Fibroblast of the aortic adventitia (primary cell): ENCODE data around the gene CTNNBL1. TPM values are rescaled to one million over a fixed set of nuclear protein-coding genes. Genes with fewer than 3 reads are reported as not detected.

Experiments
- DNase-seq: peaks from one replicate; pipeline ENCODE4 v3.0.0-alpha.2; 2010; ENCODE audit warnings: low read depth
- H3K4me3 ChIP-seq: 2 replicates; pipeline ENCODE4 v1.5.1; 2011; ENCODE audit warnings: low read depth, mild to moderate bottlenecking, control low read depth, low read length, moderate library complexity
- total RNA-seq: library from RNA; depleted of rRNA; stranded (reverse); fragments of >200 nt; gene quantifications from 2 replicates; pipeline ENCODE4 v1.2.3, GENCODE V29; 2012; ENCODE audit warnings: low replicate concordance
- TF ChIP-seq, protein P1 (sequence below): IDR thresholded peaks from 2 replicates; pipeline ENCODE4 v1.5.1; 2011; ENCODE audit warnings: mild to moderate bottlenecking, low read length, control low read depth, inconsistent platforms; ENCODE audit not compliant: insufficient read depth

The CTNNBL1 gene
- total RNA-seq, 1 donor: 23.1 TPM

DNA sequence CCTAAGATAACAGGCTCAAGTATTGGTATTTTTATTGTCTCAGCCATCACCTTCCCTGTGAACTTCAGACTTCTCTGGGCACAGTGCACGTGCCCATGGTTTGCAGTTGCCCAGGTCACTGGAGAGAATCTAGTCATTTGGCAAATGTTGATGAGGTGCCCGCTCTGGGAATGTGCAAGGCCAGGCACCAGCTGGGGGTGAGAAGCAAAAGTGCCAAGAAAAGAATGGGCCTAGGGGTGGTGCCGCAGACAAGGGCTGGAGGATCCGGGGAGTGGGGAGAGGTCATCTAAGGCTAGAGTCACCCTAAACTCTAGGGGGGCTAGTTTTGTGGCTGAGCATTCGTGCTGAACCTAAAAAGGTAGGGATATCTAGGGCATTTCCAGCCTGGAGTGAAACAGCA lies 152.0 kb downstream of the CTNNBL1 start:
- TF ChIP-seq, protein P1, sequence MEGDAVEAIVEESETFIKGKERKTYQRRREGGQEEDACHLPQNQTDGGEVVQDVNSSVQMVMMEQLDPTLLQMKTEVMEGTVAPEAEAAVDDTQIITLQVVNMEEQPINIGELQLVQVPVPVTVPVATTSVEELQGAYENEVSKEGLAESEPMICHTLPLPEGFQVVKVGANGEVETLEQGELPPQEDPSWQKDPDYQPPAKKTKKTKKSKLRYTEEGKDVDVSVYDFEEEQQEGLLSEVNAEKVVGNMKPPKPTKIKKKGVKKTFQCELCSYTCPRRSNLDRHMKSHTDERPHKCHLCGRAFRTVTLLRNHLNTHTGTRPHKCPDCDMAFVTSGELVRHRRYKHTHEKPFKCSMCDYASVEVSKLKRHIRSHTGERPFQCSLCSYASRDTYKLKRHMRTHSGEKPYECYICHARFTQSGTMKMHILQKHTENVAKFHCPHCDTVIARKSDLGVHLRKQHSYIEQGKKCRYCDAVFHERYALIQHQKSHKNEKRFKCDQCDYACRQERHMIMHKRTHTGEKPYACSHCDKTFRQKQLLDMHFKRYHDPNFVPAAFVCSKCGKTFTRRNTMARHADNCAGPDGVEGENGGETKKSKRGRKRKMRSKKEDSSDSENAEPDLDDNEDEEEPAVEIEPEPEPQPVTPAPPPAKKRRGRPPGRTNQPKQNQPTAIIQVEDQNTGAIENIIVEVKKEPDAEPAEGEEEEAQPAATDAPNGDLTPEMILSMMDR: no peak
- no peak for DNase-seq
- H3K4me3 ChIP-seq: no peak overlapping the region

DNA sequence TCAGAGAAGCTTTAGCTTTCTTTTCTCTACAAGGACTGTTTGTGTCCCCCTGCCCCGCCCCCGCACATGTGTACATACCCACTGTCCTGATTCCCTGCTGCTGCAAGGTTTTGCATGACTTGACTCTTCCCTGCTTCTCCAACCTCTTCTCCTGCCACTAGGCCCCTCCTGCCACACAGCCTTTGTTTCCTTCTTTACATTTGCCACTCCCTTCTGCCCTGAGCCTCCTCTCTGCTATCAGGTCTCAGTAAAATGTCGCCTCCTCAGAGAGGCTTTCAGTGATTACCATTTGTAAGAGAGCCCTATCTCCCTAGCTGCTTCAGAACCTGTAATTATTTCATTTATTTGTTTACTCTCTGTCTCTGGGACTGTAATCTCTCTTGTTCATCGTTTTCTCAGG lies 152.7 kb downstream of the CTNNBL1 start:
- DNase-seq: no peak
- TF ChIP-seq, protein P1: no peak
- no peak overlapping the region for H3K4me3 ChIP-seq

DNA sequence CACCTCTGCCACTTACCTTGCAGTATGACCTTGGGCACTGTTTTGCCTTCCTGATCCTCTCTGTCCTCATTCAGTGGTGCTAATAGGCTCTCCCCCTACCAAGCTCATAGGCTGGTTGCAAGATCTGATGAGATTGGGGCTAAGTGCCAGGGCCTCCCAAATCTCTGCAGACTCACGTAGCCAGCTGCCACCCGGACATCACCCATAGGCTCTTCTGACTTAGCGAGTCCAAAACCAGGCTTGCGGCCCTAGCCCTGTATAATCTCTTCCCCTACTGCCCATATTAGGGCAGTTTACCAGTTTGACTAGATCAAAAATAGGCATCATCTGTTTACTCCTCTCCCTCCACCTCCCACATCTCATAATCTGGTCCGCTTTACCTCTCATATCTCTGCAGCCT lies 154.9 kb downstream of the CTNNBL1 start:
- TF ChIP-seq, protein P1: no peak
- H3K4me3 ChIP-seq: no peak overlapping the region
- DNase-seq: no peak

DNA sequence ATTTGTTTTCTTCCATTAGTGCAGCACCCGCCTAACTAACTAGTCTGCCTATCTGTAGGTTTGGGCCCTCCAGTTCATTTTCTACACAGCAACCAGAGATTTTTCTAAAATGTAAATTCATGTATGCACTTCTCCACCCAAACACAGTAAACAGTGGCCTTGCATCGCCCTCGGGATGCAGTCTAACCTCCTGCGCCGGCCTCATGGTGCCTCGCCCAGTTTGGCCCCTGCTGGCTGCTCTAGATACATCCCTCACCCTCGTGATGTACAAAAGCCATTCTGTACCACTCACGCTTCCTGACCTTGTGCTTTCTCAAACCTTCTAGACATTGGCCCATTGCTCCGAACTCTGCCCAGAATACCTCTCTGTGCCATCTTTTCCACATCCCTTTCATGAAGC lies 155.3 kb downstream of the CTNNBL1 start:
- DNase-seq: no peak
- H3K4me3 ChIP-seq: no peak overlapping the region
- TF ChIP-seq, protein P1: no peak

DNA sequence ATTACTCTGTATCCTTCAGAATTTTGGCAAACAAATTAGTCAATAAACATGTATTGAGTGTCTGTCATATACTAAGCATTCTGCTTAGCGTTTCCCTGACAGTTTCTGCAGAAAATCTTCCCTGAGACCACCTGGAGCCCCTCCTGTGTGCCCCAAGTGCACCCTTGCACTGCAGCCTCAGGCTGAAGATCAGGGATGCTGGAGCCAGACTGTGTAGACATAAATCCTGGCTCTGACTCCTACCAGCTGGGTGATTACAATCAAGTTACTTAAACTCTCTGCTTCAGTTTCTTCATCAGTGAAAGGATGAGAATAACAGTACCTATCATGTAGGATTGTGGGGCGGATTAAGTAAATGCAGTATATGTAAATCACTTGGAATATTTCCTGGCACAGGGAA lies 155.7 kb downstream of the CTNNBL1 start:
- H3K4me3 ChIP-seq: no peak overlapping the region

DNA sequence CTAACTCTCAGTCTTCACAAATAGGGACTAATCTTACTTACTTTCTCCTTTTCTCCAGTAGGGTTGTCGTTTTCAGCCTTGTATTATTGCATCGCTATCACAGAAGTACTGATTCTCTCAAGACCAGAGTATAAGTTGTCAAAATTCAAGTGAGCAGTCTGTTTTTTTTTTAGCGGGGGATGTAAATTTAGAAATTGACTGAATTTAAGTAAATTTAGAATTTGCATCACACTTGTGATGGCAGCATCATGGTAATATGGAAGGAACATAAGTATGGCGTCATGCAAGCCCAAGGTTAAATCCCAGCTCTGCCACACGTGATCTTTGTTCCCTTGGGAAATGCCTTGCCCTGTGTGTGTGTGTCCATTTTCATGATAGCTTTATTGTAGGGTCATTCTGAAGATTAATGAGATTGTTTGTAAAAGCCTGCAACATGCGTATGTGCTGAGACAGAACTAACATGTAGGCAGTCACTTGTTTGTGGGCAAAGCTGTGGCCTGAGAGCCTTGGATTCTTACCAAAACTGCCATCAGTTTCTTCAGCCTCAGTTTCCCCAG lies 156.3 kb downstream of the CTNNBL1 start:
- TF ChIP-seq, protein P1: no peak
- H3K4me3 ChIP-seq: no peak overlapping the region
- no peak for DNase-seq

More for the DNA sequence above, 155.7 kb downstream of the CTNNBL1 start:
- TF ChIP-seq, protein P1: no peak
- no peak for DNase-seq
